K562 (cell line): Measurements from ENCODE around the gene PPP4C. TPM values are rescaled to one million over a fixed set of nuclear protein-coding genes. Genes with fewer than 3 reads are reported as not detected.

Source experiments
- CBFB ChIP-seq: sonication (generic); formaldehyde crosslinking; IDR thresholded peaks from 2 replicates; pipeline ENCODE4 v1.4.0; 2020; ENCODE audit warnings: mild to moderate bottlenecking, missing genetic modification reagents
- DIDO1 ChIP-seq: fragments of 450-650 bp; IDR thresholded peaks from 2 replicates; pipeline ENCODE4 v1.6.1; 2016; ENCODE audit warnings: low read depth, missing biosample characterization, missing genetic modification characterization
- MGA ChIP-seq: fragments of 450-650 bp; IDR thresholded peaks from 2 replicates; pipeline ENCODE4 v1.6.1; 2016; ENCODE audit warnings: mild to moderate bottlenecking, moderate library complexity
- MYC ChIP-seq, 2 experiments: fragments of 250-450 bp in 1 of 2; sonication (Bioruptor Pico) in 1 of 2; IDR thresholded peaks; 2 replicates each; pipeline versions ENCODE4 v1.5.1 to v1.6.1; 2012 to 2021; ENCODE audit warnings: low read depth in 2 of 2, borderline replicate concordance in 1 of 2, improper control_type of control experiment in 1 of 2, low read length in 1 of 2, mild to moderate bottlenecking in 1 of 2, moderate library complexity in 1 of 2
- NFATC3 ChIP-seq: fragments of 450-650 bp; IDR thresholded peaks from 2 replicates; pipeline ENCODE4 v1.6.1; 2017; ENCODE audit warnings: mild to moderate bottlenecking
- RREB1 ChIP-seq: fragments of 250-450 bp; sonication (Bioruptor Pico); IDR thresholded peaks from 2 replicates; pipeline ENCODE4 v1.4.0; 2020
- ZNF143 ChIP-seq: sonication (generic); formaldehyde crosslinking; IDR thresholded peaks from 2 replicates; pipeline ENCODE4 v1.9.0; 2022; ENCODE audit warnings: mild to moderate bottlenecking, missing genetic modification reagents
- polyA plus RNA-seq, 8 experiments: library from polyadenylated mRNA; depleted of rRNA in 4 of 8; stranded (reverse) in 5 of 8; unstranded in 3 of 8; fragments of >200 nt; fragmentation: Nextera tagmentation in 2 of 8; fragmentation: Illumina TruSeq in 1 of 8; extraction: Ambion mirVana in 2 of 8; extraction: Trizol in 1 of 8; gene quantifications; 2 replicates each; pipeline versions ENCODE4 v1.2.1 to v1.2.3, GENCODE V29; 2011 to 2014; ENCODE audit warnings: inconsistent platforms in 1 of 8, missing spikeins in 1 of 8
- total RNA-seq, 7 experiments: library from RNA; depleted of rRNA in 6 of 7; stranded (reverse); fragments of >200 nt in 6 of 7; fragmentation: Illumina TruSeq in 2 of 7; extraction: Trizol in 2 of 7; gene quantifications; 2 replicates each; pipeline versions ENCODE4 v1.2.1 to v1.2.3, GENCODE V29; 2011 to 2021; ENCODE audit warnings: low replicate concordance in 1 of 7
- TF ChIP-seq, protein P1 (sequence below), 2 experiments: fragments of 450-650 bp in 1 of 2; sonication (generic) in 1 of 2; formaldehyde crosslinking in 1 of 2; IDR thresholded peaks in 1 of 2; conservative IDR thresholded peaks in 1 of 2; 2 replicates each; pipeline versions ENCODE4 v1.6.1 to v1.8.1; 2016 to 2023; ENCODE audit warnings: mild to moderate bottlenecking in 2 of 2, moderate library complexity in 2 of 2, inconsistent platforms in 1 of 2, missing genetic modification reagents in 1 of 2

PPP4C gene
- total and polyA plus RNA-seq, 9 of the 15 experiments (the other 6 are each of a cell fraction or from before 2014, with no cell fraction given), result 3.5 to 183 (median 131) TPM

DNA sequence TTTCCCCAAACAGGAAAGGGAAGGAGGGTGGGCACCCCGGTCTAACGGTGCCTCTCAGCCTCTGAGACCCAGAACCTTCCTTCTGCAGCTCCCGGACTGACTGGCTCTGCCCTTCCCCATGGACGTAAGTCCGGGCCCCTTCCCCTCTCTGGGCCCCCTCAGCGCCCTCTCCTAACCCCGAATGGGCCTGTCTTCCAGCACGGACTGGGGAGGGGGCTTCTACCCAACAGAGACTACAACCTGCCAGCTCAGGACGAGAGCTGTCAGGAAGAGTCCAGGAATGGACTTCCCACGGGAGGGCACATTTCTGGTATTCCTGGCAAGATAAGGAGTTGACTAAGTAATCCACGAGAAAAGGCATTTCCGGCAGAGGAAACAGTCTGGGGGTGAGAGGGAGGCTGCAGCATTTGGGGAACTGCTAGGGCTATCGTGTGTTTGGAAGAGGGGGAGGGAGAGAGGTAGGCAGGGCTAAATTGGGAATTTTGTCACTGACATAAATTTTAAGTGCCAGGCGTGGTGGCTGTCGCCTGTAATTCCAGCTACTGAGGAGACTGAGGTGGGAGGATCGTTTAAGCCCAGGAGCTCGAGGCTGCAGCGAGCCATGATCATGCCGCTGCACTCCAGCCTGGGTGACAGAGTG is 22.3 kb upstream of the PPP4C start (continued):
- no peak for TF ChIP-seq RREB1 (CRISPR knock-in tag)
- TF ChIP-seq MGA, result no peak
- no peak for TF ChIP-seq MYC (IDR thresholded peaks at IDR 0.05; ENCODE audit: low read depth, low read length)
- 0 out of 2 replicates have a peak, but pooled peaks have one; percentile 3 for TF ChIP-seq MYC (CRISPR knock-in tag; IDR thresholded peaks at IDR 0.05; ENCODE audit: borderline replicate concordance, low read depth)
- no peak for TF ChIP-seq NFATC3
- TF ChIP-seq, protein P1, sequence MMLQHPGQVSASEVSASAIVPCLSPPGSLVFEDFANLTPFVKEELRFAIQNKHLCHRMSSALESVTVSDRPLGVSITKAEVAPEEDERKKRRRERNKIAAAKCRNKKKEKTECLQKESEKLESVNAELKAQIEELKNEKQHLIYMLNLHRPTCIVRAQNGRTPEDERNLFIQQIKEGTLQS (IDR thresholded peaks at IDR 0.05), result no peak
- TF ChIP-seq, protein P1 (CRISPR knock-in tag; conservative IDR thresholded peaks at IDR 0.05), result no peak
- TF ChIP-seq CBFB (CRISPR knock-in tag), result no peak
- TF ChIP-seq DIDO1 (tag), result no peak
- no peak for TF ChIP-seq ZNF143 (CRISPR knock-in tag)
